Smooth muscle cell of the coronary artery (primary cell): ENCODE measurements around the gene WEE1. TPM values are rescaled to one million over a fixed set of nuclear protein-coding genes. Genes with fewer than 3 reads are reported as not detected.

Experiments
- total RNA-seq: library from RNA; depleted of rRNA; stranded (reverse); fragments of >200 nt; gene quantifications from 2 replicates; pipeline ENCODE4 v1.2.3, GENCODE V29; 2014; ENCODE audit warnings: low replicate concordance

Gene WEE1
- 27.0 and 33.3 TPM in 2 replicates for total RNA-seq

DNA sequence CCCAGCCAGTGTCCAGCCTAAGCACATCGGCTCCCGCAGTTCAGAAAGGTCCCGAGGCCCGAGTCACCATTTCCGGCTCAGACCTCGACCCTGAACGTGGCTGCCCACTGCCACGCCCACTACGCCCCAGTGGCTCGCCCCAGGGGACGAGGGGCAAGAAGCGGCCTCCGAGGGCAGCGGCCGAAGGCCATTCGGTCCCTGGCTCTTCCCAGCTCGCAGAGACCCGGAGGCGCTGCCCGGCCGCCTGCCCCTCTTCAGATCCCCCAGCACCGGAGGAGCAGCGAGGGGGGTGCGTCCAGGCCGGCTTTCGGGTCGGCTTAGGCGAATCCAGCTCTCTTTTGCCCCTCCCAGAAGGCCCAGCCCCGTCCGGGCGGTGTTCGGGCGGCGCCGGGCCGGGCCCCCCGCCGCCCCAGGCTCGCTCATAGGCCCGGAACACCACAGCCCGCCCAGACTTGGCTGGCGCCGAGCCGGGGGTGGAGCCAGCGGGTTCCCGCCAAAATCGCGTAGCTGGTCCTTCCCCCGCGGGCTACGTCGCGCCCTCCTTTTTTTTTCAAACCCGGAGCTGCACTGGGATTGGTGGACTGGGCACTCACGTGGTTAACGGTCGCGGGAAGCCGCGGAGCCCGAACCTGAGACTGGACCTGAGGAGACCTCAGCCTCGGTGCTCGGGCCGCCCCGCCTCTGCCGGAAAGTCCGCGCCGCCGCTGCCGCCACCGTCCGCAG is at the start of gene WEE1:
Gene WEE1 (plus strand): TSS at position 619 of the 723 bp plus-strand sequence. CDS start 264 bp downstream, outside the sequence.

Other genes starting within 250 kb of the WEE1 start
- gene IPO7, start 189.0 kb upstream of the WEE1 start, total RNA-seq, result 74.2 and 103 TPM in 2 replicates
- 26.7 and 73.7 TPM in 2 replicates for gene ZNF143, start 112.7 kb upstream of the WEE1 start, total RNA-seq
- 28.5 and 80.1 TPM in 2 replicates for gene SWAP70, start 90.4 kb downstream of the WEE1 start, total RNA-seq